IMR-90 (cell line): ENCODE data around the gene CPED1. TPM values are rescaled to one million over a fixed set of nuclear protein-coding genes. Genes with fewer than 3 reads are reported as not detected.

Experiments
- ATAC-seq: fragments of 200-7000 bp; cut with Tn5 transposase; 2 replicates; pipeline ENCODE4 v1.9.1; 2020; ENCODE audit warnings: low read depth, mild to moderate bottlenecking, moderate library complexity
- BruUV-seq: library from RNA; stranded (reverse); fragments of 400-500 nt; replicated peaks from 2 replicates; lab custom pipeline; 2021; lab: Mats Ljungman, UMichigan
- CTCF ChIA-PET: fragments of 300-600 bp; formaldehyde crosslinking; extraction: SDS; loops from one replicate; lab custom pipeline; 2021; ENCODE audit warnings: antibody characterized with exemption; lab: Yijun Ruan, JAX
- POLR2A ChIA-PET: fragments of 300-600 bp; sonication (Branson Sonifier 250); formaldehyde crosslinking; loops from one replicate; lab custom pipeline; 2022; ENCODE audit warnings: antibody characterized with exemption; ENCODE audit not compliant: unreplicated experiment; lab: Charles Lee
- DNase-seq: peaks from one replicate; pipeline ENCODE4 v3.0.0; 2013
- H2AFZ ChIP-seq: replicated peaks from 2 replicates; pipeline ENCODE3; 2013; ENCODE audit warnings: low read length, mild to moderate bottlenecking; ENCODE audit not compliant: poor library complexity
- H2AK5ac ChIP-seq: 2 replicates; pipeline ENCODE4 v1.6.1; 2013; ENCODE audit warnings: low read depth, low read length, inconsistent platforms
- H2AK9ac ChIP-seq: replicated peaks from 2 replicates; pipeline ENCODE3; 2013; ENCODE audit warnings: mild to moderate bottlenecking, low read depth, low read length, moderate library complexity; ENCODE audit not compliant: poor library complexity
- H2BK120ac ChIP-seq: 2 replicates; pipeline ENCODE4 v1.6.1; 2013; ENCODE audit warnings: low read depth, low read length, inconsistent platforms
- H2BK15ac ChIP-seq: 3 replicates; pipeline ENCODE4 v1.6.1; 2013; ENCODE audit warnings: low read depth, low read length, inconsistent platforms
- H2BK20ac ChIP-seq: 2 replicates; pipeline ENCODE4 v1.6.1; 2013; ENCODE audit warnings: low read depth, mild to moderate bottlenecking, inconsistent platforms, low read length, moderate library complexity
- H2BK5ac ChIP-seq: 2 replicates; pipeline ENCODE4 v1.6.1; 2013; ENCODE audit warnings: mild to moderate bottlenecking, low read depth, low read length, inconsistent platforms; ENCODE audit not compliant: poor library complexity, severe bottlenecking
- H3K14ac ChIP-seq: replicated peaks from 2 replicates; pipeline ENCODE4 v1.6.1; 2013; ENCODE audit warnings: low read depth, low read length, inconsistent platforms
- H3K18ac ChIP-seq: 2 replicates; pipeline ENCODE4 v1.6.1; 2013; ENCODE audit warnings: low read depth, low read length, control low read depth
- H3K23ac ChIP-seq: 2 replicates; pipeline ENCODE4 v1.6.1; 2013; ENCODE audit warnings: low read depth, low read length, inconsistent platforms
- H3K27ac ChIP-seq: 2 replicates; pipeline ENCODE4 v1.5.1; 2013; ENCODE audit warnings: mild to moderate bottlenecking, control low read depth, low read length; ENCODE audit not compliant: insufficient read depth
- H3K27me3 ChIP-seq: 2 replicates; pipeline ENCODE4 v1.6.1; 2013; ENCODE audit warnings: low read length; ENCODE audit not compliant: control insufficient read depth, insufficient read depth
- H3K36me3 ChIP-seq: 2 replicates; pipeline ENCODE4 v1.6.1; 2013; ENCODE audit warnings: low read length, mixed read lengths; ENCODE audit not compliant: control insufficient read depth, insufficient read depth
- H3K4ac ChIP-seq: 2 replicates; pipeline ENCODE4 v1.6.1; 2013; ENCODE audit warnings: low read depth, low read length, inconsistent platforms
- H3K4me1 ChIP-seq: 2 replicates; pipeline ENCODE4 v1.6.1; 2013; ENCODE audit warnings: low read length, mixed read lengths; ENCODE audit not compliant: control insufficient read depth, insufficient read depth
- H3K4me2 ChIP-seq: 2 replicates; pipeline ENCODE4 v1.6.1; 2013; ENCODE audit warnings: low read depth, mild to moderate bottlenecking, control low read depth, low read length, moderate library complexity
- H3K4me3 ChIP-seq: 2 replicates; pipeline ENCODE4 v1.5.1; 2013; ENCODE audit warnings: low read depth, mild to moderate bottlenecking, control low read depth, low read length, moderate library complexity; ENCODE audit not compliant: insufficient read depth
- H3K56ac ChIP-seq: 2 replicates; pipeline ENCODE4 v1.6.1; 2013; ENCODE audit warnings: low read length, inconsistent platforms; ENCODE audit not compliant: insufficient read depth; ENCODE audit errors: extremely low read depth
- H3K79me1 ChIP-seq, 2 experiments: 2 replicates each; pipeline ENCODE4 v1.6.1; 2013; ENCODE audit warnings: low read length in 2 of 2, inconsistent platforms in 1 of 2, low read depth in 1 of 2
- H3K9ac ChIP-seq: 2 replicates; pipeline ENCODE4 v1.6.1; 2013; ENCODE audit warnings: low read depth, low read length, control low read depth
- H3K9me1 ChIP-seq: 2 replicates; pipeline ENCODE4 v1.6.1; 2013; ENCODE audit warnings: low read length, inconsistent platforms; ENCODE audit not compliant: insufficient read depth
- H3K9me3 ChIP-seq: 2 replicates; pipeline ENCODE4 v1.6.1; 2013; ENCODE audit warnings: low read length; ENCODE audit not compliant: control insufficient read depth, insufficient read depth
- H4K20me1 ChIP-seq: 2 replicates; pipeline ENCODE4 v1.6.1; 2013; ENCODE audit warnings: low read length, inconsistent platforms; ENCODE audit not compliant: insufficient read depth
- H4K5ac ChIP-seq: 2 replicates; pipeline ENCODE4 v1.6.1; 2013; ENCODE audit warnings: mild to moderate bottlenecking, low read depth, low read length, control low read depth
- H4K8ac ChIP-seq, 2 experiments: 2 replicates each; pipeline ENCODE4 v1.6.1; 2013; ENCODE audit warnings: low read depth in 2 of 2, low read length in 2 of 2, control low read depth in 1 of 2, inconsistent platforms in 1 of 2
- H4K91ac ChIP-seq: 2 replicates; pipeline ENCODE4 v1.6.1; 2013; ENCODE audit warnings: low read depth, low read length, inconsistent platforms; ENCODE audit not compliant: insufficient read depth
- BHLHE40 ChIP-seq: fragments of 150-350 bp; IDR thresholded peaks from 2 replicates; pipeline ENCODE4 v1.6.1; 2016; ENCODE audit warnings: mild to moderate bottlenecking, low read depth, low read length
- CEBPB ChIP-seq: IDR thresholded peaks from 2 replicates; pipeline ENCODE4 v1.6.1; 2012; ENCODE audit warnings: low read depth, low read length, improper control_type of control experiment
- CHD1 ChIP-seq: IDR thresholded peaks from 2 replicates; pipeline ENCODE4 v1.6.1; 2012; ENCODE audit warnings: low read depth, low read length, improper control_type of control experiment
- FOS ChIP-seq: fragments of 150-350 bp; IDR thresholded peaks from 2 replicates; pipeline ENCODE4 v1.6.1; 2016; ENCODE audit warnings: low read depth, low read length
- MAFK ChIP-seq: IDR thresholded peaks from 2 replicates; pipeline ENCODE4 v1.6.1; 2012; ENCODE audit warnings: low read depth, low read length, improper control_type of control experiment
- MAZ ChIP-seq: IDR thresholded peaks from 2 replicates; pipeline ENCODE4 v1.6.1; 2012; ENCODE audit warnings: low read depth, mild to moderate bottlenecking, low read length, improper control_type of control experiment, moderate library complexity, borderline replicate concordance
- NFE2L2 ChIP-seq: fragments of 150-350 bp; IDR thresholded peaks from 2 replicates; pipeline ENCODE4 v1.6.1; 2016; ENCODE audit warnings: low read depth, mild to moderate bottlenecking, low read length
- POLR2A ChIP-seq: IDR thresholded peaks from 2 replicates; pipeline ENCODE4 v1.6.1; 2012; ENCODE audit warnings: mild to moderate bottlenecking, low read depth, low read length
- RAD21 ChIP-seq: IDR thresholded peaks from 2 replicates; pipeline ENCODE4 v1.6.1; 2012; ENCODE audit warnings: low read length, improper control_type of control experiment
- RCOR1 ChIP-seq: IDR thresholded peaks from 2 replicates; pipeline ENCODE4 v1.6.1; 2012; ENCODE audit warnings: mild to moderate bottlenecking, low read length, improper control_type of control experiment; ENCODE audit not compliant: insufficient replicate concordance
- RFX5 ChIP-seq: IDR thresholded peaks from 2 replicates; pipeline ENCODE4 v1.8.0; 2012; ENCODE audit warnings: low read depth, mild to moderate bottlenecking, low read length, moderate library complexity
- SMC3 ChIP-seq: fragments of 150-350 bp; IDR thresholded peaks from 2 replicates; pipeline ENCODE4 v1.6.1; 2016; ENCODE audit warnings: low read depth, mild to moderate bottlenecking, antibody characterized with exemption, low read length, moderate library complexity
- WGBS, 2 experiments: methylation state at CpG; one replicate each; pipeline versions ENCODE4 v1.1.5 to v1.1.7; 2013; ENCODE audit warnings: missing lambda C conversion rate in 2 of 2; ENCODE audit not compliant: insufficient read length in 1 of 2; ENCODE audit errors: extremely low coverage in 2 of 2; 5-methylcytosine and 5-hydroxymethylcytosine counted together
- dilution Hi-C: fragments of 300-500 bp; cut with HindIII; formaldehyde crosslinking; loops from one replicate; pipeline ENCODE4 v1.14.3; 2018; ENCODE audit warnings: low sequenced_read_pairs; ENCODE audit not compliant: unreplicated experiment
- in situ Hi-C: fragments of 300-500 bp; cut with MboI; formaldehyde crosslinking; loops from 3 replicates; pipeline ENCODE4 v1.14.3; 2019; ENCODE audit warnings: low sequenced_read_pairs, inconsistent platforms, mixed read lengths
- intact Hi-C: fragments of 100-400 bp; cut with micrococcal nuclease; formaldehyde crosslinking; loops from 2 replicates; pipeline ENCODE4 v1.10.0; 2022
- polyA plus RNA-seq, 3 experiments: library from polyadenylated mRNA; depleted of rRNA; stranded (reverse); fragments of >200 nt; gene quantifications; 2 replicates each; pipeline ENCODE4 v1.2.3, GENCODE V29; 2012; ENCODE audit warnings: low replicate concordance in 1 of 3
- total RNA-seq: library from RNA; depleted of rRNA; stranded (reverse); fragments of >200 nt; gene quantifications from 2 replicates; pipeline ENCODE4 v1.2.3, GENCODE V29; 2012
- TF ChIP-seq, protein P1 (sequence below): fragments of 150-350 bp; IDR thresholded peaks from 2 replicates; pipeline ENCODE4 v1.6.1; 2016; ENCODE audit warnings: low read depth, mild to moderate bottlenecking, low read length, moderate library complexity, borderline replicate concordance
- TF ChIP-seq, protein P2 (sequence below): conservative IDR thresholded peaks from 2 replicates; pipeline ENCODE4 v1.5.1; 2012; ENCODE audit warnings: mild to moderate bottlenecking, low read depth, low read length, improper control_type of control experiment
- TF ChIP-seq, protein P3 (sequence below): fragments of 150-350 bp; IDR thresholded peaks from 2 replicates; pipeline ENCODE4 v1.6.1; 2017; ENCODE audit warnings: mild to moderate bottlenecking, antibody characterized with exemption, low read length, low read depth

Gene CPED1
- total and polyA plus RNA-seq, 2 of the 4 experiments (the other 2 are of a cell fraction): 31.2 to 96.8 TPM

DNA sequence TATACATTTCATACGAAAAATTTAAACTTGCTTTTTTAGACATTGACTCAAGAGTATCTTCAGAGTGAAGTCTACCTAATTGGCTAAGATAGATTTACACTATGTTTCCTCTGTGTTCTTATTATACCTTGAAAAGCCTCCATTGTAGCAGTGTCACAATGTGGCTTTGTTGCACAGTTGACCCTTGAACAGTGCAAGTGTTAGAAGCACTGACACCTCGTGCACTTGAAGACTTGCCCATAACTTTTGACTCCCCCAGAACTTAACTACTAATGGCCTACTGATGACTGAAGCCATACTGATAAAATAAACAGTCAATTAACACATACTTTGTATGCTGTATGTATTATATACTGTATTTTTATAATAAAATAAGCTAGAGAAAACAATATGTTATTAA is 84.3 kb downstream of the CPED1 start:
- WGBS, 2 experiments: no CpG with 5 or more reads among the region's 2 CpGs
- H3K36me3 ChIP-seq: no peaks in the 10 kb centered on the region
- H4K20me1 ChIP-seq: no peaks in the 10 kb centered on the region; the same call in 1 of the 2 replicates
- H2AK9ac ChIP-seq: no peak overlapping the region
- TF ChIP-seq RFX5 (no peak), NFE2L2 (no peak), MAFK (no peak), CEBPB (no peak), CHD1 (no peak), SMC3 (no peak), FOS (no peak), MAZ (no peak), POLR2A (no peak), RCOR1 (no peak), BHLHE40 (no peak), RAD21 (no peak)
- TF ChIP-seq, protein P1, sequence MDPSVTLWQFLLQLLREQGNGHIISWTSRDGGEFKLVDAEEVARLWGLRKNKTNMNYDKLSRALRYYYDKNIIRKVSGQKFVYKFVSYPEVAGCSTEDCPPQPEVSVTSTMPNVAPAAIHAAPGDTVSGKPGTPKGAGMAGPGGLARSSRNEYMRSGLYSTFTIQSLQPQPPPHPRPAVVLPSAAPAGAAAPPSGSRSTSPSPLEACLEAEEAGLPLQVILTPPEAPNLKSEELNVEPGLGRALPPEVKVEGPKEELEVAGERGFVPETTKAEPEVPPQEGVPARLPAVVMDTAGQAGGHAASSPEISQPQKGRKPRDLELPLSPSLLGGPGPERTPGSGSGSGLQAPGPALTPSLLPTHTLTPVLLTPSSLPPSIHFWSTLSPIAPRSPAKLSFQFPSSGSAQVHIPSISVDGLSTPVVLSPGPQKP: no peak
- TF ChIP-seq, protein P2, sequence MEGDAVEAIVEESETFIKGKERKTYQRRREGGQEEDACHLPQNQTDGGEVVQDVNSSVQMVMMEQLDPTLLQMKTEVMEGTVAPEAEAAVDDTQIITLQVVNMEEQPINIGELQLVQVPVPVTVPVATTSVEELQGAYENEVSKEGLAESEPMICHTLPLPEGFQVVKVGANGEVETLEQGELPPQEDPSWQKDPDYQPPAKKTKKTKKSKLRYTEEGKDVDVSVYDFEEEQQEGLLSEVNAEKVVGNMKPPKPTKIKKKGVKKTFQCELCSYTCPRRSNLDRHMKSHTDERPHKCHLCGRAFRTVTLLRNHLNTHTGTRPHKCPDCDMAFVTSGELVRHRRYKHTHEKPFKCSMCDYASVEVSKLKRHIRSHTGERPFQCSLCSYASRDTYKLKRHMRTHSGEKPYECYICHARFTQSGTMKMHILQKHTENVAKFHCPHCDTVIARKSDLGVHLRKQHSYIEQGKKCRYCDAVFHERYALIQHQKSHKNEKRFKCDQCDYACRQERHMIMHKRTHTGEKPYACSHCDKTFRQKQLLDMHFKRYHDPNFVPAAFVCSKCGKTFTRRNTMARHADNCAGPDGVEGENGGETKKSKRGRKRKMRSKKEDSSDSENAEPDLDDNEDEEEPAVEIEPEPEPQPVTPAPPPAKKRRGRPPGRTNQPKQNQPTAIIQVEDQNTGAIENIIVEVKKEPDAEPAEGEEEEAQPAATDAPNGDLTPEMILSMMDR: no peak
- TF ChIP-seq, protein P3, sequence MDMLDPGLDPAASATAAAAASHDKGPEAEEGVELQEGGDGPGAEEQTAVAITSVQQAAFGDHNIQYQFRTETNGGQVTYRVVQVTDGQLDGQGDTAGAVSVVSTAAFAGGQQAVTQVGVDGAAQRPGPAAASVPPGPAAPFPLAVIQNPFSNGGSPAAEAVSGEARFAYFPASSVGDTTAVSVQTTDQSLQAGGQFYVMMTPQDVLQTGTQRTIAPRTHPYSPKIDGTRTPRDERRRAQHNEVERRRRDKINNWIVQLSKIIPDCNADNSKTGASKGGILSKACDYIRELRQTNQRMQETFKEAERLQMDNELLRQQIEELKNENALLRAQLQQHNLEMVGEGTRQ: no peak
- H3K9me3 ChIP-seq: no peaks in the 10 kb centered on the region
- H3K79me1 ChIP-seq: peaks cover 19 to 51% of the 10 kb centered on the region in 2 experiments; a peak in 3 of 4 replicates
- no peak overlapping the region for H4K5ac ChIP-seq
- H2AFZ ChIP-seq: no peak overlapping the region
- H2BK20ac ChIP-seq: no peak overlapping the region
- no TSS peak for BruUV-seq
- H3K23ac ChIP-seq: peak overlapping the region; percentile 4; the same call in 1 of the 2 replicates
- dilution Hi-C loops (no loop called here), in situ Hi-C loops (no loop called here), intact Hi-C loops (no loop called here)
- H2AK5ac ChIP-seq: no peak overlapping the region
- H4K8ac ChIP-seq: no peak overlapping the region
- H3K9ac ChIP-seq: no peak overlapping the region
- H3K4me3 ChIP-seq: no peak overlapping the region
- no peaks in the 10 kb centered on the region for H3K27me3 ChIP-seq
- peaks cover 2% of the 10 kb centered on the region; the same call in 1 of the 2 replicates for H3K4me1 ChIP-seq
- ChIA-PET POLR2A (no interaction called here), CTCF (interaction anchor here (1.0 kb wide), 1 partner anchor 85 kb away, joined by 3 read pairs; the partner anchor contains the start of gene CPED1)
- DNase-seq: no peak
- no peak overlapping the region for H3K14ac ChIP-seq
- H2BK15ac ChIP-seq: no peak overlapping the region; the same call in 2 of the 3 replicates
- H2BK5ac ChIP-seq: no peak overlapping the region
- no peak overlapping the region for H2BK120ac ChIP-seq
- H4K91ac ChIP-seq: no peak overlapping the region
- H3K9me1 ChIP-seq: peaks cover 3% of the 10 kb centered on the region
- H3K56ac ChIP-seq: no peak overlapping the region
- no peak overlapping the region for H3K18ac ChIP-seq
- H3K27ac ChIP-seq: no peak overlapping the region
- H3K4me2 ChIP-seq: no peak overlapping the region
- no peak overlapping the region for H3K4ac ChIP-seq
- no peak for ATAC-seq
